Colonic mucosa (tissue), 4 donors: ENCODE measurements around the gene CHMP4A. TPM values are rescaled to one million over a fixed set of nuclear protein-coding genes. Genes with fewer than 3 reads are reported as not detected.

ENCODE experiments used
- DNase-seq: peaks from one replicate; pipeline ENCODE4 v3.0.0-alpha.2; 2020
- H3K27ac ChIP-seq: fragments of 200-600 bp; one replicate; pipeline ENCODE4 v1.8.0; 2021
- H3K27me3 ChIP-seq: fragments of 200-600 bp; one replicate; pipeline ENCODE4 v1.8.0; 2021
- H3K36me3 ChIP-seq: fragments of 200-600 bp; one replicate; pipeline ENCODE4 v1.8.0; 2021
- H3K4me1 ChIP-seq: fragments of 200-600 bp; one replicate; pipeline ENCODE4 v1.8.0; 2021; ENCODE audit warnings: mild to moderate bottlenecking
- H3K4me3 ChIP-seq: fragments of 200-600 bp; one replicate; pipeline ENCODE4 v1.8.0; 2021
- H3K9ac ChIP-seq, 2 donors: one replicate each; pipeline ENCODE4 v1.7.0; 2013; ENCODE audit warnings: control low read depth in 2 of 2, low read depth in 2 of 2, low read length in 2 of 2
- H3K9me3 ChIP-seq: fragments of 200-600 bp; one replicate; pipeline ENCODE4 v1.8.0; 2021
- CTCF ChIP-seq: fragments of 200-600 bp; IDR thresholded peaks from one replicate; pipeline ENCODE4 v1.8.0; 2022; ENCODE audit warnings: antibody characterized with exemption, mild to moderate bottlenecking
- intact Hi-C: fragments of 100-400 bp; cut with DNase I; formaldehyde crosslinking; loops from one replicate; pipeline ENCODE4 v1.14.1; 2022
- total RNA-seq, 2 donors: library from RNA; stranded (reverse); fragmentation: NEBNext Ultra II Directional in 1 of 2; extraction: Animal tissue kit (Norgen Biotek cat#: 25700) in 1 of 2; gene quantifications; one replicate each; pipeline ENCODE4 v1.2.1, GENCODE V29; 2021
- donor health status: healthy.
- donor health status: DM: no; HTN: no; CAD: no.
- donor health status: DM: no; HTN: no; CAD: no.

Gene CHMP4A
- total RNA-seq, 2 donors from 2014 or later = 47.8 to 48.0 TPM

GRCh38 chr14:24241829-24242443, 28.6 kb upstream of the CHMP4A start:
- peak overlapping the region; percentile 79 for H3K4me3 ChIP-seq
- intact Hi-C loops = loop anchor here (2.0 to 10.0 kb wide), 2 partner anchors 29 to 193 kb away; partner anchors contain the start of gene RABGGTA
- H3K27me3 ChIP-seq = no peaks in the 10 kb centered on the region
- H3K9me3 ChIP-seq = no peaks in the 10 kb centered on the region
- peak; percentile 94 for DNase-seq
- peaks cover 11% of the 10 kb centered on the region for H3K4me1 ChIP-seq
- H3K36me3 ChIP-seq = no peaks in the 10 kb centered on the region
- peak overlapping the region; percentile 99 for H3K27ac ChIP-seq
- H3K9ac ChIP-seq = peak overlapping the region; percentile 76 to 94
- TF ChIP-seq CTCF = peak; percentile 71

- Histone ChIP-seq H3K27ac (no peak overlapping the region), H3K27me3 (no peaks in the 10 kb centered on the region), H3K9me3 (no peaks in the 10 kb centered on the region), H3K9ac (peak overlapping the region in 1 of 2 donors; percentile 61), H3K4me1 (peaks cover 11% of the 10 kb centered on the region), H3K4me3 (no peak overlapping the region), H3K36me3 (no peaks in the 10 kb centered on the region)
- no peak for DNase-seq
- intact Hi-C loops = loop anchor here (10.0 kb wide), 1 partner anchor 194 kb away; no protein-coding TSS in a partner anchor
- TF ChIP-seq CTCF = no peak
These were observed 27.0 kb upstream of the CHMP4A start for GRCh38 chr14:24240110-24240918.

DNA sequence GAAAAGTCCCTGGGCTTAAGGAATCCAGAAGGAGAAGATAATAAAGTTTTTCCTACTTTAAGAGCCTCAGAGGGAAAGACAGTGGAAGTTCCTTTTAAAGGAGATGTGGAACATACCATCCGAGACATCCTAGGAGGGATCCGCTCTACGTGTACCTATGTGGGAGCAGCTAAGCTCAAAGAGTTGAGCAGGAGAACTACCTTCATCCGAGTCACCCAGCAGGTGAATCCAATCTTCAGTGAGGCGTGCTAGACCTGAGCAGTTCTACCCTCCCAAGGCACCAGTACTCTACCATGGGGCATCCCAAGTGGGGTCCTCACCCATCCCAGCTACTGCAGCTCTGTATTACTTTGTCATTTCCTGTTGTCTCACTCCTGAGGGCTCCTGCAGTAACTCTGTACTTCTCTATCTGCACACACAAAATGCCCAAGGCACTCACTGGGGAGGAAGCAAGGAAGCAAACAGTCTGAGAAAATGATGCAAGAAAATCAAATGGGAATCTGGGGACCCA, 25.3 kb upstream of the CHMP4A start:
- no peaks in the 10 kb centered on the region for H3K36me3 ChIP-seq
- intact Hi-C loops = no loop called here

DNA sequence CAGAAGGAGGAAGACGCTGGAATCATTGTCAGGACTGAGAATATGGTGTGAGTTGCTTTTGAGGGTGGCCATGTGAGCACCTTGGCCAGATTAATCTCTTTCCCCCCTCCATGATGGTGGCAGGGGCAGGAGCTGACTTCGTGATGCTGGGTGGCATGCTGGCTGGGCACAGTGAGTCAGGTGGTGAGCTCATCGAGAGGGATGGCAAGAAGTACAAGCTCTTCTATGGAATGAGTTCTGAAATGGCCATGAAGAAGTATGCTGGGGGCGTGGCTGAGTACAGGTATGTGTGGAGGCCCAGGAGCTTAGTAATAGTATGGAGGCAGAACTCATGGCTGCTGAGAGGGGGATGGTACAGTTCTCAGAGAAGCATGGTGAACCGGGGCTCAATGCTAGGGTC, 24.8 kb upstream of the CHMP4A start:
- H3K27me3 ChIP-seq = no peaks in the 10 kb centered on the region
- intact Hi-C loops = no loop called here
- H3K9ac ChIP-seq = no peak overlapping the region
- DNase-seq = no peak
- H3K4me1 ChIP-seq = peaks cover 11% of the 10 kb centered on the region
- no peak overlapping the region for H3K4me3 ChIP-seq
- H3K36me3 ChIP-seq = no peaks in the 10 kb centered on the region
- H3K9me3 ChIP-seq = no peaks in the 10 kb centered on the region
- TF ChIP-seq CTCF = no peak
- no peak overlapping the region for H3K27ac ChIP-seq

More for the DNA sequence above, 25.3 kb upstream of the CHMP4A start:
- H3K9ac ChIP-seq = no peak overlapping the region
- no peak overlapping the region for H3K4me3 ChIP-seq
- peaks cover 11% of the 10 kb centered on the region for H3K4me1 ChIP-seq
- no peaks in the 10 kb centered on the region for H3K27me3 ChIP-seq
- DNase-seq = no peak
- TF ChIP-seq CTCF = no peak
- H3K27ac ChIP-seq = no peak overlapping the region
- no peaks in the 10 kb centered on the region for H3K9me3 ChIP-seq

- Histone ChIP-seq H3K4me1 (peaks cover 11% of the 10 kb centered on the region), H3K36me3 (no peaks in the 10 kb centered on the region), H3K9ac (no peak overlapping the region), H3K27me3 (no peaks in the 10 kb centered on the region), H3K27ac (no peak overlapping the region), H3K9me3 (no peaks in the 10 kb centered on the region), H3K4me3 (no peak overlapping the region)
- intact Hi-C loops = no loop called here
- TF ChIP-seq CTCF = no peak
- no peak for DNase-seq
These were observed 24.2 kb upstream of the CHMP4A start for GRCh38 chr14:24237463-24237955.
